SK-N-MC (cell line): ENCODE data around the gene ATP1B1.

Experiments used
- EZH2 ChIP-seq: fragments of 200-600 bp; sonication (generic); IDR thresholded peaks from one replicate; pipeline ENCODE4 v1.6.1; 2017; ENCODE audit warnings: antibody characterized with exemption
- FOXP2 ChIP-seq: optimal IDR thresholded peaks from 2 replicates; pipeline ENCODE3; 2011; ENCODE audit warnings: mild to moderate bottlenecking, moderate library complexity; ENCODE audit not compliant: insufficient read depth; ENCODE audit errors: extremely low read length, control extremely low read depth
- POLR2AphosphoS5 ChIP-seq: IDR thresholded peaks from 2 replicates; pipeline ENCODE4 v1.6.1; 2012; ENCODE audit warnings: mild to moderate bottlenecking, low read depth, low read length, borderline replicate concordance

GRCh38 chr1:169107603-169108208, 1.2 kb downstream of the ATP1B1 start:
- TF ChIP-seq POLR2AphosphoS5 (no peak), EZH2 (no peak), FOXP2 (no peak)
